GM12878 (cell line): ENCODE measurements around the gene ZMIZ1. TPM values are rescaled to one million over a fixed set of nuclear protein-coding genes. Genes with fewer than 3 reads are reported as not detected.

Experiments
- ATAC-seq: fragments of 200-7000 bp; cut with Tn5 transposase; 3 replicates; pipeline ENCODE4 v1.9.1; 2020; ENCODE audit warnings: mild to moderate bottlenecking, moderate library complexity
- BruUV-seq: library from RNA; stranded (reverse); fragments of 400-500 nt; replicated peaks from 2 replicates; lab custom pipeline; 2021; lab: Mats Ljungman, UMichigan
- CTCF ChIA-PET: fragments of 300-600 bp; sonication (Branson Sonifier 250); formaldehyde crosslinking; extraction: SDS; loops from one replicate; lab custom pipeline; 2021; ENCODE audit warnings: inconsistent platforms; lab: Yijun Ruan, JAX
- POLR2A ChIA-PET: fragments of 350-600 bp; formaldehyde crosslinking; extraction: SDS; loops from one replicate; lab custom pipeline; 2021; ENCODE audit warnings: inconsistent platforms; lab: Charles Lee
- RAD21 ChIA-PET: fragments of 300-600 bp; sonication (Branson Sonifier 250); formaldehyde crosslinking; loops from one replicate; lab custom pipeline; 2023; ENCODE audit warnings: antibody characterized with exemption; ENCODE audit not compliant: unreplicated experiment; lab: Charles Lee
- SMC1A ChIA-PET: fragments of 300-600 bp; sonication (Branson Sonifier 250); formaldehyde crosslinking; loops from one replicate; lab custom pipeline; 2023; ENCODE audit not compliant: unreplicated experiment, uncharacterized antibody; lab: Charles Lee
- DNase-seq: peaks from one replicate; pipeline ENCODE4 v3.0.0-alpha.2; 2011; ENCODE audit warnings: low read depth, low spot score
- FAIRE-seq: peaks from 3 replicates; lab custom pipeline; 2011; peaks lifted over from hg19 to GRCh38; lab: Jason Lieb, UNC
- H2AFZ ChIP-seq: 2 replicates; pipeline ENCODE4 v1.6.0; 2011; ENCODE audit warnings: low read depth, low read length, control low read depth; ENCODE audit not compliant: control insufficient read depth
- H3K27ac ChIP-seq: 2 replicates; pipeline ENCODE4 v1.5.1; 2011; ENCODE audit warnings: control low read depth; ENCODE audit not compliant: control insufficient read depth, insufficient read depth
- H3K27me3 ChIP-seq, 2 experiments: replicated peaks in 1 of 2; 2 replicates each; pipeline versions ENCODE4 v1.6.0 to v1.6.1; 2011; ENCODE audit warnings: low read length in 1 of 2; ENCODE audit not compliant: control insufficient read depth in 2 of 2, insufficient read depth in 2 of 2
- H3K36me3 ChIP-seq, 2 experiments: 2 replicates each; pipeline ENCODE4 v1.5.1; 2011; ENCODE audit warnings: low read length in 1 of 2; ENCODE audit not compliant: control insufficient read depth in 2 of 2, insufficient read depth in 2 of 2
- H3K4me1 ChIP-seq: 2 replicates; pipeline ENCODE4 v1.6.1; 2011; ENCODE audit warnings: mild to moderate bottlenecking, low read length, moderate library complexity, mixed read lengths; ENCODE audit not compliant: control insufficient read depth, insufficient read depth
- H3K4me2 ChIP-seq: 2 replicates; pipeline ENCODE4 v1.6.0; 2011; ENCODE audit warnings: control low read depth; ENCODE audit not compliant: control insufficient read depth, insufficient read depth
- H3K4me3 ChIP-seq: fragments of 200-600 bp; sonication (generic); 2 replicates; pipeline ENCODE4 v1.5.1; 2016
- H3K79me2 ChIP-seq: 2 replicates; pipeline ENCODE4 v1.6.0; 2011; ENCODE audit warnings: low read length; ENCODE audit not compliant: control insufficient read depth, insufficient read depth
- H3K9ac ChIP-seq: 2 replicates; pipeline ENCODE4 v1.8.0; 2011; ENCODE audit warnings: low read length, control low read depth, mixed read lengths; ENCODE audit not compliant: control insufficient read depth, insufficient read depth
- H3K9me3 ChIP-seq: replicated peaks from 3 replicates; pipeline ENCODE4 v1.5.1; 2011; ENCODE audit warnings: mild to moderate bottlenecking, low read length; ENCODE audit not compliant: control insufficient read depth, insufficient read depth
- H4K20me1 ChIP-seq: 2 replicates; pipeline ENCODE4 v1.6.0; 2011; ENCODE audit not compliant: control insufficient read depth, insufficient read depth
- BACH1 ChIP-seq: fragments of 450-650 bp; IDR thresholded peaks from 2 replicates; pipeline ENCODE4 v1.6.1; 2017; ENCODE audit warnings: mild to moderate bottlenecking, borderline replicate concordance
- BCLAF1 ChIP-seq: fragments of 450-650 bp; IDR thresholded peaks from 2 replicates; pipeline ENCODE4 v1.6.1; 2017; ENCODE audit warnings: antibody characterized with exemption, mild to moderate bottlenecking, moderate library complexity
- E2F8 ChIP-seq: fragments of 450-650 bp; IDR thresholded peaks from 2 replicates; pipeline ENCODE4 v1.6.1; 2018; ENCODE audit warnings: mild to moderate bottlenecking, low read depth, moderate library complexity; ENCODE audit not compliant: partially characterized antibody
- FOXM1 ChIP-seq: IDR thresholded peaks from 2 replicates; pipeline ENCODE4 v1.6.1; 2012; ENCODE audit warnings: low read depth, mild to moderate bottlenecking, inconsistent platforms, low read length, moderate library complexity
- NFIC ChIP-seq: IDR thresholded peaks from 2 replicates; pipeline ENCODE4 v1.6.1; 2012; ENCODE audit warnings: low read depth, mild to moderate bottlenecking, inconsistent platforms, low read length, moderate library complexity
- NR2C2 ChIP-seq: IDR thresholded peaks from 2 replicates; pipeline ENCODE4 v1.6.1; 2011; ENCODE audit warnings: borderline replicate concordance, low read depth; ENCODE audit not compliant: control insufficient read depth, insufficient read length
- RB1 ChIP-seq: fragments of 450-650 bp; formaldehyde crosslinking; IDR thresholded peaks from 2 replicates; pipeline ENCODE4 v1.6.1; 2017; ENCODE audit warnings: mild to moderate bottlenecking, borderline replicate concordance
- SIN3A ChIP-seq: IDR thresholded peaks from 2 replicates; pipeline ENCODE4 v1.6.1; 2012; ENCODE audit warnings: low read depth, low read length, improper control_type of control experiment
- SMC3 ChIP-seq: IDR thresholded peaks from 2 replicates; pipeline ENCODE4 v1.6.1; 2011; ENCODE audit warnings: low read length, improper control_type of control experiment, borderline replicate concordance
- STAT3 ChIP-seq: IDR thresholded peaks from 2 replicates; pipeline ENCODE4 v1.6.1; 2011; ENCODE audit warnings: low read depth, low read length, improper control_type of control experiment
- USF1 ChIP-seq: IDR thresholded peaks from 2 replicates; pipeline ENCODE4 v1.6.1; 2011; ENCODE audit warnings: borderline replicate concordance, low read depth, mild to moderate bottlenecking, moderate library complexity, mixed read lengths, low read length; ENCODE audit not compliant: insufficient read depth; ENCODE audit errors: extremely low read length
- YY1 ChIP-seq: IDR thresholded peaks from 2 replicates; pipeline ENCODE4 v1.6.1; 2011; ENCODE audit warnings: low read depth, mild to moderate bottlenecking, low read length
- WGBS: methylation state at CpG from one replicate; pipeline ENCODE4 v1.1.6; 2016; ENCODE audit warnings: low lambda C conversion rate; ENCODE audit not compliant: insufficient replicate concordance, insufficient coverage; ENCODE audit errors: missing lambda C conversion rate; 5-methylcytosine and 5-hydroxymethylcytosine counted together
- in situ Hi-C: fragments of 300-500 bp; cut with MboI; formaldehyde crosslinking; loops from 9 replicates; pipeline ENCODE4 v1.14.3; 2018; ENCODE audit warnings: mixed read lengths
- intact Hi-C: fragments of 100-400 bp; cut with micrococcal nuclease; formaldehyde crosslinking; loops from one replicate; pipeline ENCODE4 v1.14.2; 2022; ENCODE audit not compliant: unreplicated experiment
- polyA plus RNA-seq, 11 experiments: library from polyadenylated mRNA; depleted of rRNA in 4 of 11; unstranded in 6 of 11; stranded (reverse) in 5 of 11; fragments of >200 nt; fragmentation: Nextera tagmentation in 4 of 11; fragmentation: Illumina TruSeq in 1 of 11; extraction: Ambion mirVana in 4 of 11; extraction: Trizol in 1 of 11; gene quantifications; 1 replicate in 1 of 11; 2 replicates in 10 of 11; pipeline versions ENCODE4 v1.2.1 to v1.2.3, GENCODE V29; 2011 to 2016; ENCODE audit warnings: inconsistent platforms in 2 of 11, missing spikeins in 2 of 11, low read depth in 1 of 11
- total RNA-seq, 4 experiments: library from RNA; depleted of rRNA in 3 of 4; stranded (reverse); fragments of >200 nt in 3 of 4; fragmentation: Illumina TruSeq in 1 of 4; extraction: Trizol in 1 of 4; gene quantifications; 2 replicates each; pipeline versions ENCODE4 v1.2.1 to v1.2.3, GENCODE V29; 2013 to 2021

ZMIZ1 gene
- total and polyA plus RNA-seq, 10 of the 15 experiments (the other 5 are each of a cell fraction or from before 2014, with no cell fraction given) = 3.1 to 82.3 (median 14.9) TPM

GRCh38 chr10:79266543-79267312 is 198.0 kb downstream of the ZMIZ1 start (continued):
- no peak for TF ChIP-seq NR2C2
- no peak for TF ChIP-seq RB1
- no peak for TF ChIP-seq YY1
- TF ChIP-seq E2F8 = no peak
- TF ChIP-seq FOXM1 = peak; percentile 71; the same call in 1 of the 2 replicates
- peak; percentile 88 for TF ChIP-seq NFIC
- no peak for TF ChIP-seq SIN3A

GRCh38 chr10:79267499-79267898 is 198.7 kb downstream of the ZMIZ1 start:
- FAIRE-seq = peak; percentile 47
- no TSS peak for BruUV-seq
- Histone ChIP-seq H3K27ac (peak overlapping the region; percentile 91), H3K4me3 (no peak overlapping the region), H3K4me1 (peaks cover 58% of the 10 kb centered on the region), H3K27me3 (no peaks in the 10 kb centered on the region), H3K9ac (no peak overlapping the region), H2AFZ (no peak overlapping the region), H3K9me3 (no peaks in the 10 kb centered on the region), H3K4me2 (peak overlapping the region; percentile 70), H4K20me1 (peaks cover 6% of the 10 kb centered on the region; the same call in 1 of the 2 replicates), H3K79me2 (peaks cover 98% of the 10 kb centered on the region), H3K36me3 (peaks cover 3 to 32% of the 10 kb centered on the region in 2 experiments)
- intact Hi-C loops = no loop called here
- in situ Hi-C loops = no loop called here
- WGBS = 26% methylated on average over 3 of the region's 3 CpGs
- no peak for DNase-seq
- ChIA-PET SMC1A (interaction anchor here (1.1 to 12.1 kb wide), 3 partner anchors 17 to 56 kb away, joined by 6 to 114 read pairs (median 15); no protein-coding TSS in a partner anchor), POLR2A (interaction anchor here (1.0 to 1.4 kb wide), 2 partner anchors 16 to 19 kb away, joined by 3 to 6 read pairs; no protein-coding TSS in a partner anchor), CTCF (interaction anchor here (0.9 to 5.6 kb wide), 6 partner anchors 10 to 65 kb away, joined by 3 to 42 read pairs (median 4); no protein-coding TSS in a partner anchor), RAD21 (interaction anchor here (2.6 to 4.5 kb wide), 3 partner anchors 18 to 77 kb away, joined by 8 to 48 read pairs (median 8); no protein-coding TSS in a partner anchor)
- ATAC-seq = peak; percentile 2; the same call in 1 of the 3 replicates
- no peak for TF ChIP-seq USF1
- TF ChIP-seq BACH1 = no peak
- TF ChIP-seq STAT3 = no peak
- no peak for TF ChIP-seq BCLAF1
- peak; percentile 17; the same call in 1 of the 2 replicates for TF ChIP-seq SMC3
